Measurements from ENCODE around the gene ASAP3.

DNA sequence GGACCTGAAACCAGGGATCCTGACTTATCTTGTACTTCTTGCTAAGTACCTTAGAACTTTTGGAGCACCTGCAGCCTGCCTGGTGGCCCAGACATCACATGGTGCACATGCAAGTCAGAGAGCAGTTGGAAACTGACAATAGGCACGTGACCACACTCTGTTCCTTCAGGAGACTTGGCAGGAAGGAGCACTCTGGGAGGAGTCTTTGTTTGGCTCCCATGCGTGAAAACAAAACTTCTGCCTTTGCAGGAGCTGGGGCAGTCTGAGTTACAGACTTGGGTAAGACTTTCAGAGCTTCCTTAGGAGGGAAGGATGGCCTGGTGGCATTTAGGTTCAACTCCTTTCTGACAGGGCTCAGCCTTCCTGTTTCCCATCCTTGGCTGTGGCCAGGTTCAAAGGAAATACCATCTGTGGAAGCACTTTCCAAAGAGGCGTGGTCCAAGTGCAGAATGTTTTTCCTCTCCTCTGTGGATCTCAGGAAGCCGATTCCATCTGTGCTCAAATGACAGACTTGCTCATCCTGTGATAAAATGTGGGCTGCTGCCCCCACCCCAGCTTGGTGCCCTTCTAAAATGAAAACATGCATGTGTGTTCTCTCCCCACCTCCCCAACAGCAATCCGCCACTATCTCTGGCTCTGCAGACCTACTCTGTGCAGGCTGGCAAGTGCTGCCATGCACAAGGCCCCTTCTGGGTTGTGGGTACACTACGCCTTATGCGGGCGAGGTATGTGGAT, 100.2 kb downstream of the ASAP3 start:
- TF ChIP-seq CTCF (IDR thresholded peaks at IDR 0.05; ENCODE audit: low read depth, low read length, poor library complexity, severe bottlenecking) (no peak), EZH2phosphoT487 (IDR thresholded peaks at IDR 0.05; ENCODE audit: borderline replicate concordance, low read length) (no peak)
